HG03521 (cell line): ENCODE results near the gene LMO3.
A peak's percentile ranks its signal among the peaks of the same experiment; 100 is the strongest.

ENCODE experiments used
- ATAC-seq: cut with Tn5 transposase; IDR thresholded peaks from one replicate; pipeline ENCODE4 v1.9.1; 2021; ENCODE audit warnings: mild to moderate bottlenecking, moderate library complexity; ENCODE audit not compliant: unreplicated experiment

Gene LMO3

GRCh38 chr12:16602412-16602811 is 3.5 kb downstream of the LMO3 start:
- no peak for ATAC-seq

- no peak for ATAC-seq
Observed at GRCh38 chr12:16600525-16600924, 5.4 kb downstream of the LMO3 start.

- ATAC-seq: no peak
Observed at GRCh38 chr12:16599081-16599480, 6.9 kb downstream of the LMO3 start.

GRCh38 chr12:16594797-16595196 is 11.2 kb downstream of the LMO3 start:
- no peak for ATAC-seq

- no peak for ATAC-seq
Observed at GRCh38 chr12:16593546-16593945, 12.4 kb downstream of the LMO3 start.

GRCh38 chr12:16590645-16591044 is 15.3 kb downstream of the LMO3 start:
- ATAC-seq: no peak

- ATAC-seq: no peak
Observed at GRCh38 chr12:16588812-16589211, 17.1 kb downstream of the LMO3 start.

GRCh38 chr12:16587514-16587913 is 18.4 kb downstream of the LMO3 start:
- ATAC-seq: no peak

- no peak for ATAC-seq
Observed at GRCh38 chr12:16587110-16587453, 18.9 kb downstream of the LMO3 start.

- no peak for ATAC-seq
Observed at GRCh38 chr12:16586350-16587109, 19.4 kb downstream of the LMO3 start.

- no peak for ATAC-seq
Observed at GRCh38 chr12:16585781-16586180, 20.2 kb downstream of the LMO3 start.

- ATAC-seq: no peak
Observed at GRCh38 chr12:16583969-16584745, 21.8 kb downstream of the LMO3 start.

- ATAC-seq: no peak
Observed at GRCh38 chr12:16581416-16581815, 24.5 kb downstream of the LMO3 start.

GRCh38 chr12:16579041-16579440 is 26.9 kb downstream of the LMO3 start:
- ATAC-seq: no peak

- ATAC-seq: no peak
Observed at GRCh38 chr12:16573398-16574077, 32.4 kb downstream of the LMO3 start.

- ATAC-seq: peak; percentile 74
Observed at GRCh38 chr12:16568873-16569272, 37.1 kb downstream of the LMO3 start.

GRCh38 chr12:16564675-16565074 is 41.3 kb downstream of the LMO3 start:
- ATAC-seq: no peak

- no peak for ATAC-seq
Observed at GRCh38 chr12:16563504-16563903, 42.5 kb downstream of the LMO3 start.

GRCh38 chr12:16562921-16563320 is 43.0 kb downstream of the LMO3 start:
- no peak for ATAC-seq

GRCh38 chr12:16562435-16562834 is 43.5 kb downstream of the LMO3 start:
- ATAC-seq: no peak

GRCh38 chr12:16560273-16560672 is 45.7 kb downstream of the LMO3 start:
- no peak for ATAC-seq

- no peak for ATAC-seq
Observed at GRCh38 chr12:16555630-16556029, 50.3 kb downstream of the LMO3 start.
